Prostate gland (tissue), 2 donors: ENCODE results near the gene CEP41. TPM values are rescaled to one million over a fixed set of nuclear protein-coding genes. Genes with fewer than 3 reads are reported as not detected.

Experiments
- DNase-seq: peaks from one replicate; pipeline ENCODE4 v3.0.0-alpha.2; 2019; ENCODE audit warnings: low spot score
- H3K27ac ChIP-seq, 2 donors: fragments of 200-600 bp; sonication (generic); 2 replicates each; pipeline ENCODE4 v1.5.1; 2017 to 2019
- H3K27me3 ChIP-seq: fragments of 200-600 bp; sonication (generic); replicated peaks from 2 replicates; pipeline ENCODE4 v1.5.1; 2019; ENCODE audit not compliant: insufficient read depth
- H3K36me3 ChIP-seq, 2 donors: fragments of 200-600 bp; sonication (generic); 1 replicate in 1 of 2; 2 replicates in 1 of 2; pipeline versions ENCODE4 v1.5.1 to v1.8.1; 2017 to 2019
- H3K4me1 ChIP-seq: fragments of 200-600 bp; sonication (generic); replicated peaks from 2 replicates; pipeline ENCODE4 v1.5.1; 2019
- H3K4me3 ChIP-seq, 2 donors: fragments of 200-600 bp; sonication (generic); 2 replicates each; pipeline ENCODE4 v1.5.1; 2017 to 2019
- H3K9me3 ChIP-seq: fragments of 200-600 bp; sonication (generic); 2 replicates; pipeline ENCODE4 v1.5.1; 2017
- CTCF ChIP-seq, 4 experiments: fragments of 200-600 bp in 2 of 4; fragments of 450-650 bp in 2 of 4; sonication (generic) in 2 of 4; IDR thresholded peaks; 1 replicate in 3 of 4; 2 replicates in 1 of 4; pipeline ENCODE4 v1.5.1; 2016 to 2019; ENCODE audit warnings: antibody characterized with exemption in 4 of 4, mild to moderate bottlenecking in 2 of 4, moderate library complexity in 2 of 4
- POLR2A ChIP-seq: fragments of 450-650 bp; IDR thresholded peaks from one replicate; pipeline ENCODE4 v1.6.1; 2016; ENCODE audit warnings: antibody characterized with exemption, mild to moderate bottlenecking
- POLR2AphosphoS5 ChIP-seq: sonication (generic); formaldehyde crosslinking; IDR thresholded peaks from one replicate; pipeline ENCODE4 v1.6.1; 2017; ENCODE audit warnings: antibody characterized with exemption
- WGBS: methylation state at CpG from one replicate; pipeline ENCODE4 v1.1.5; 2018; 5-methylcytosine and 5-hydroxymethylcytosine counted together
- intact Hi-C: fragments of 100-400 bp; cut with DNase I; formaldehyde crosslinking; loops from one replicate; pipeline ENCODE4 v1.14.2; 2022
- total RNA-seq, 2 donors: library from RNA; depleted of rRNA; stranded (reverse); fragments of >200 nt; gene quantifications; one replicate each; pipeline ENCODE4 v1.1.0, GENCODE V29; 2016

The CEP41 gene
- total RNA-seq, 2 donors from 2014 or later: 6.6 to 16.2 TPM

- Histone ChIP-seq H3K4me1 (no peaks in the 10 kb centered on the region), H3K36me3 (no peaks in the 10 kb centered on the region), H3K4me3 (no peak overlapping the region), H3K27ac (no peak overlapping the region), H3K9me3 (peaks cover 4% of the 10 kb centered on the region), H3K27me3 (no peaks in the 10 kb centered on the region)
- TF ChIP-seq POLR2AphosphoS5: no peak
- TF ChIP-seq CTCF (IDR thresholded peaks at IDR 0.05): no peak
- no peak for TF ChIP-seq POLR2A
- no peak for DNase-seq
- intact Hi-C loops: no loop called here
- WGBS: 96% methylated on average over 10 of the region's 10 CpGs
These were observed 78.5 kb downstream of the CEP41 start for GRCh38 chr7:130362251-130362816.

GRCh38 chr7:130361681-130362080 lies 79.1 kb downstream of the CEP41 start:
- WGBS: 93% methylated on average over 7 of the region's 7 CpGs
- TF ChIP-seq CTCF (IDR thresholded peaks at IDR 0.05) (no peak), POLR2A (no peak), POLR2AphosphoS5 (no peak)

GRCh38 chr7:130360518-130360917 lies 80.3 kb downstream of the CEP41 start:
- no peaks in the 10 kb centered on the region for H3K4me1 ChIP-seq
- intact Hi-C loops: no loop called here

More at GRCh38 chr7:130361681-130362080, 79.1 kb downstream of the CEP41 start:
- Histone ChIP-seq H3K9me3 (peaks cover 4% of the 10 kb centered on the region), H3K4me1 (no peaks in the 10 kb centered on the region), H3K27ac (no peak overlapping the region), H3K27me3 (no peaks in the 10 kb centered on the region), H3K36me3 (no peaks in the 10 kb centered on the region), H3K4me3 (no peak overlapping the region)
- no peak for DNase-seq
- intact Hi-C loops: no loop called here

GRCh38 chr7:130359276-130359857 lies 81.4 kb downstream of the CEP41 start:
- DNase-seq: no peak
- TF ChIP-seq POLR2AphosphoS5 (no peak), CTCF (IDR thresholded peaks at IDR 0.05) (no peak), POLR2A (no peak)
- no peaks in the 10 kb centered on the region for H3K27me3 ChIP-seq
- peaks cover 4% of the 10 kb centered on the region for H3K9me3 ChIP-seq
- no peak overlapping the region for H3K27ac ChIP-seq
- no peaks in the 10 kb centered on the region for H3K36me3 ChIP-seq
- WGBS: 96% methylated on average over 5 of the region's 5 CpGs
- intact Hi-C loops: no loop called here
- H3K4me1 ChIP-seq: no peaks in the 10 kb centered on the region
- no peak overlapping the region for H3K4me3 ChIP-seq

More at GRCh38 chr7:130360518-130360917, 80.3 kb downstream of the CEP41 start:
- Histone ChIP-seq H3K27me3 (no peaks in the 10 kb centered on the region), H3K4me3 (no peak overlapping the region), H3K9me3 (peaks cover 4% of the 10 kb centered on the region), H3K36me3 (no peaks in the 10 kb centered on the region), H3K27ac (no peak overlapping the region)
- no peak for DNase-seq
- TF ChIP-seq CTCF (IDR thresholded peaks at IDR 0.05): no peak
- no peak for TF ChIP-seq POLR2A
- TF ChIP-seq POLR2AphosphoS5: no peak
- WGBS: 90% methylated on average over 3 of the region's 3 CpGs

GRCh38 chr7:130358471-130358870 lies 82.3 kb downstream of the CEP41 start:
- intact Hi-C loops: no loop called here
- no peak for TF ChIP-seq POLR2AphosphoS5
- no peak for TF ChIP-seq CTCF (IDR thresholded peaks at IDR 0.05)
- TF ChIP-seq POLR2A: no peak
- Histone ChIP-seq H3K4me1 (no peaks in the 10 kb centered on the region), H3K4me3 (no peak overlapping the region), H3K27me3 (no peaks in the 10 kb centered on the region), H3K27ac (no peak overlapping the region), H3K36me3 (no peaks in the 10 kb centered on the region), H3K9me3 (peaks cover 4% of the 10 kb centered on the region)
- no peak for DNase-seq
- 92% methylated on average over 4 of the region's 4 CpGs for WGBS
